GM12892 (cell line): Measurements from ENCODE around the gene NKG7.
A peak's percentile ranks its signal among the peaks of the same experiment; 100 is the strongest.

Experiments used
- POLR2A ChIP-seq: IDR thresholded peaks from 2 replicates; pipeline ENCODE4 v1.6.1; 2011; ENCODE audit warnings: low read depth, low read length, control low read depth
- POLR2AphosphoS5 ChIP-seq: IDR thresholded peaks from 2 replicates; pipeline ENCODE4 v1.6.1; 2011; ENCODE audit warnings: low read depth, low read length, control low read depth

GRCh38 chr19:51367565-51368365, 4.7 kb downstream of the NKG7 start:
- TF ChIP-seq POLR2A (peak; percentile 49; the same call in 1 of the 2 replicates), POLR2AphosphoS5 (no peak; the same call in 1 of the 2 replicates)
